Glomerular endothelial cell (primary cell): ENCODE data around the gene ARID5B. TPM values are rescaled to one million over a fixed set of nuclear protein-coding genes. Genes with fewer than 3 reads are reported as not detected.

Experiments
- DNase-seq: peaks from one replicate; pipeline ENCODE4 v3.0.0-alpha.2; 2011; ENCODE audit warnings: low read depth, low spot score; ENCODE audit errors: extremely low read depth
- total RNA-seq: library from RNA; depleted of rRNA; stranded (reverse); fragments of >200 nt; gene quantifications from 2 replicates; pipeline ENCODE4 v1.2.3, GENCODE V29; 2015

ARID5B gene
- total RNA-seq, 1 donor from 2014 or later, result 9.9 TPM

GRCh38 chr10:62063795-62064472 is 162.4 kb downstream of the ARID5B start:
- DNase-seq, result no peak

DNA sequence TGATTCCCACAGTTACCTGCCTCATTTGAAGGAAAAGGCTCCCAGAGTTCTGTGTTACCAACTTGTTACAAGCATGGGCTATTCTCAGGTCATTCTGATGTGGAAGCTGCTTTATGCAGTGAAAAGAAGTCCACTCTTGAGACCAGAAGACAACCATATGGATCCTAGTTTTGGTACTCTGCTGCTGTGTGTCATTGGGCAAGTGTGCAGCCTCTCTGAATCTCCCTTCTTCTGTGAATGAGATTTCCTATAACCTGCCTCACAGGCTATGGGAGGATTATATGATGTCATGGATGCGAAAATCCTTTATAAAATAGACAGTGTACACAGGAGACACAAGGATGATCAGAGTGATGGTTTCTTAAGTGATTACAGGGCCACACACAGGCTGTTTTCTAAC is 166.1 kb downstream of the ARID5B start:
- no peak for DNase-seq

DNA sequence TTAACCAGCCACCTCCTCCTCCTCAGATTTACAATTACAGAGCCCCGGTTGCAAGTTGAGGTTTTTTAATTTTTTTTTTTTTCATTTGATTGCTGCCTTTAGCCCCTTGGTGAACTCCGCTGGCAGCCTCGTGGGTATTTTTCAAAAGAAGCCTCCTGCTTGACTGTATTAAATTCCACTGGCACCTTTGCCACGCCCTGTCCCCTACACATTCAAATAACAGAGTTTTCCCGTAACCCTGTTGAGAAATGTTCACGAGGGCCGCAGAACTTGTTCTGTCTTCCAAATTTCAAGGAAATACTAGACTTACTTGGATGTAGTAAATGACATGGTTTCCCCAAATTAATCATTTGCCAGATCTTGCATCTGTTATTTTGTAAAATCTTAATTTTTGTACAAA is 167.0 kb downstream of the ARID5B start:
- DNase-seq, result no peak

- DNase-seq, result no peak
These were observed 168.1 kb downstream of the ARID5B start for GRCh38 chr10:62069452-62070178.

- DNase-seq, result no peak
These were observed 170.4 kb downstream of the ARID5B start for GRCh38 chr10:62071846-62072281.

GRCh38 chr10:62072901-62073300 is 171.4 kb downstream of the ARID5B start:
- DNase-seq, result no peak

- no peak for DNase-seq
These were observed 171.9 kb downstream of the ARID5B start for GRCh38 chr10:62073429-62073828.

DNA sequence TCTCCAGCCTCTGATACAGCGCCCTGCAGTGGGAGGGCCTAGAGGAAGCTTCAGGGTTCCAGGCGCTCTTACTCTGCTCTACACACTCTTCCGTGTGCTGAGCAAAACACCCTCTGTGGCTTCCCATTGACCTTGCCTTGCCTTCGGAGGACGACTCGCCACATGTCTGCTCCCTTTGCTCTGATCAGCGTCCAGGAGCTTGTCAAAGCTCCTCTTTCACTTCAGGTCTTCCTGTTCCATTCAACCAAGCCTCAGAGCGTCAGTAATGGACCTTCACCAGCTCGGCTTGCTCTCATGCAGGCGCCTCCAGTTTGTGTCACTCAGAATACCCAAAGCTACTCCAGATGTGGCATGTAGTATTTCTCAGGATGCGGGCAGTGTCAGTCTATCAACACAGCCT is 173.9 kb downstream of the ARID5B start:
- no peak for DNase-seq

DNA sequence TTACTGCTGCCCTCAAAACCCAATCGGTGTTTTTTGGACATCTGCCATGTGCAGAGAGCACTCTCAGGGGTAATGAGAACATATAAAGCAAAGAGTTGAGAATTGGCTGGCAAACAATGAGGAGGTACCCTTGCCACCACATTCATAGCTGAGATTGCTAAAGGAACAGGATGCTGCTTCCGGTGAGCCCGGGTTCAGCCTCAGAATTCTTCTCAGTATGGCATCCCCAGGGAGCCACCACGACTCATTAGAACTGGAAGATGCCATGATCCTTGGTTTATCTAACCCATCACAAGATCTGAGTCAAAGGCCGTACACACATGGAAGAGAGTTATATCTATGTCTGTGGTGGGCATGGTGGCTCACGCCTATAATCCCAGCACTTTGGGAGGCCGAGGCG is 174.4 kb downstream of the ARID5B start:
- no peak for DNase-seq

DNA sequence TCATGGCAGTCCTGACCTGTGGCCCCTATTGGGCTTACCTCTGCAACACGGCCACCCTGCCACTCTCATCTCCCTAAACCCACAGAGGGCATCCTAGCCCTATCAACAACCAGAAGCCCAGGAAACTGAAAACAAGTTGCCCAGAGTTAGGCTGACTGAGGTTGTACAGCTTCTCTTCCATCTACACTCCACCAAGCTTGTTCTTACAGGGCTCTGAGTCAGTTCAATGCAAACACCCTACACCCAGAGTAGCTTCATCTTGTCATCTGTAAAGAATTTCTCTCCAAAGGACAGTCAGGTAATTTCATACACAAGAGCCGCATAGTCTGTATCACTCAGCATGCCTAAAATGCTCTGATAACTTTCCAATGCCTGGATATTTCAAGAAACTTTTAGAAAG is 175.4 kb downstream of the ARID5B start:
- DNase-seq, result no peak

- no peak for DNase-seq
These were observed 176.0 kb downstream of the ARID5B start for GRCh38 chr10:62077330-62078015.

DNA sequence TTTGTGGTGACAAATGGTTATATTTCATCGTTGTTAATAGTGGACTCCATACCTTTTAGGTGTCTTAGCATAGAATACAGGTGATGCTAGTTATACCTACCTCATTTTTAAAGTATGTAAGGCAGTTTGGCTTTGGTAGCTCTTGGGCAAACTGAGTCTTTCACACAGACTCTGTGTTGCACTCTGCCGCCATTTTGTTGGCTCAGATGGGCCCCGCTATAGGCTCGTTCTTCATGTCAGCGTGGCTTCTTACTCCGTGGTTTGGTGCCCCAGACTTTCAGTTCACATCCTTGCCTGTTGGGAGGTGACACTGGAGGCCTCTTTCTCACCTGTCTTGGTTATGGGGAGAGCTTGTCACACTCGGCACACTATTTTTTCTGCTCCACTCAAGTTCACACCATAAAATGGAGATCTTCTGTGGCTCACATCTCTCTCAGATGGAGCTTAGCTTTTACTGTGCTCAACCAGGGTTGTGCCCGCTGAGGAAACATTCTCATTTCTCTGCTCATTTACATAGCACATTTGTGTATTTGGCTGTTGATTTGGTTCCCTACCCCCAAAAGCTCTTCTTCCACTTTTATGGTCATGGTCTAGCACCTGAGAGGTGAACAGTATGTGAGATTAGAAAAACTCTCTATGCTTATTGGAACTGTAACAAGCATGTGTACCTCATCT is 178.5 kb downstream of the ARID5B start:
- no peak for DNase-seq

GRCh38 chr10:62080905-62081304 is 179.4 kb downstream of the ARID5B start:
- DNase-seq, result no peak

DNA sequence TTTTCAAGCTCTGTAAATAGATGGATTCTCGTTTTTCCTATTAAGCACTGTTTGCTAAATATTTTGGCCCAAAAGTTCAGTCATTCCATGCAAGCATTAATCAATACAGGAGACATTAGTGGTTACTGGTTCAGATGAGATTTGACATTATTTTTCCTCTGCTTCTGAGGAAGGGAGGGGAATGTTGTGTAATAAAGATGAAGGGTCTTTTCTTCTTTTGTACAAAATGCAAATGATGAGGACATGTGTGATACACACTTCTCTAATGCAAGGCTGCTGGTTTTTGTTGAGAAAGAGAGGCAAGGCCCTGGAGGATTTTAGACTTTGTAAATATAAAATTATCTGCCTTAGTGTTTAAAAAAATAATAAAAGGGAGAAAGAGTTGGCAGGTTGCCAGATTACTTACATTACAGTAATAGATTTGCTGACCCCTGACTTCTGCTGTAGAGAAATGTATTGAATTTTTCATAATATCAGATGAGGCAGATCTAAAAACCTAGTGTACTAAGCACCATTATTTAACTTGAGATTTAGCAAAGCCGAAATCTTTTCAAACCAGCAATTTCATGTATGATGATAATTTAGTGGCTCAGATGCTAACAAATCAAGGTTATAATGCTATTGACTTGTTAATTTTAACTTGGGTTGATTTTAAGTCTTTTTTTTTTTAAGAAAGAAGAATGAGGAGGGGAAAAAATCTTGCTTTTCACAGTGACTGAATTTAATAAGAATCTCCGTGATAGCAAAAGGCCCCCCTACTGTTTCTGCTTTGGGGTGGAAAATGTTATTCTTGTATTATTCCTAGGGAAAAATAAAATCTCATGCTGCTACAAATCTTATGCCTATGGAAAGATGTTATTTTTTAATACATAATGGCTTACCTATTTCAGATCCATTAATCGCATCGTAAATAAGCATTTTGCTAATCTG is 180.1 kb downstream of the ARID5B start:
- DNase-seq, result no peak

DNA sequence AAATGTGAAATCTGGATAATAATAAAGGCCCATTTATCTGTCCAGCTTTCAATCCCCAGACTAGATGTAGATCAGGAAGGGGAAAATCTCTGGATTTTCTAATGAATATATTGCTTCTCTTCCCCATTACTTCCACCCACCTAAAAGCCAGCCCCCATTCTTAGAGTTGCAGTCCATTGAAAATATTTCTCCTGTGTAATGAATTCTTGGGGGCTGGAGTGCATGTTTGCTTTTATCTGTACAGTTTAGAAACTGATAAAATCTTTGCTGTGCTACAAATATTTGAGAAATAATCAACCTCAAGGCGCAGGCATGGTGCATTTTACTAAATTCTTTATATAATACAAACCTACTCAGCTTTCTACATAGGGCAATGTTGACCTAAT is 180.8 kb downstream of the ARID5B start:
- no peak for DNase-seq

- DNase-seq, result no peak
These were observed 181.4 kb downstream of the ARID5B start for GRCh38 chr10:62082729-62083411.

DNA sequence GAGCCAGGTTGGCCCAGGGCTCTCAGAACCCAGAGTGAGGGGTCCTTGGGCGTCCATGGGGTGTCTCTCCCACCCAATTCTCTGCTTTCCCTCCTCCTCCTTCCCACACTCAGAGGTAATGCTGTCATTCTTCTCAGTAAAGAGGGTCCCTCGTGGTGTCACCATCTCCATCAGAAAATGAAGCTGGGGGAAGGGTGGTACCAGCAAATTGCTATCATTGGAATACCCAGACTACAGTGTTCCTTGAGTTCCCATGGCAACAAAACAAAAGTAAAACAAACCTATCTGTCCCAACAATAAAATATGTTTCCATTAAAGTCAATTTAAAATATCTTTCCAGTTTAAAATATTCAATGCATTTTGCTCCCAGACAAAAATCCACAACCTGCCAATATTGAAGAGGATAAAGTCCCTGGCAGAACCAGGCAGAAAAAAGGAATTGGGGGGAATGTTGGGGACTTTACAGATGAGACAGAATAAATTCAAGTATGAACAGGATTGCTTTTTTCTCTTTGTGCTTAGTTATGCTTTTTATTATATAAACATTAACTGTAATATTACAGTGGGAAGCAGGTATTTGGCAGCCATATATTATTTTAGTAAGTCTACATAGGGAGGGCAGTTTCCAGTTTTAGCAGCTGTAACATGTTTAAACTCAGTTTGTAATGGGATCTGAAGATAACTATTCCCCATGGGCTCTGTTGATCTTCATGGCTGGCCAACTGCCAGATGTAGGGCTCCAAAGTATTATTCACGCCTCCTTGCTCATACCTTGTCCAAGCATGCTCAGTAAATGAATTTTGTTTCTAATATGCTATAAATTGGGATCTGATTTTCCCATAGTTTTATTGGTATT is 182.1 kb downstream of the ARID5B start:
- no peak for DNase-seq

GRCh38 chr10:62084451-62084850 is 183.0 kb downstream of the ARID5B start:
- no peak for DNase-seq

DNA sequence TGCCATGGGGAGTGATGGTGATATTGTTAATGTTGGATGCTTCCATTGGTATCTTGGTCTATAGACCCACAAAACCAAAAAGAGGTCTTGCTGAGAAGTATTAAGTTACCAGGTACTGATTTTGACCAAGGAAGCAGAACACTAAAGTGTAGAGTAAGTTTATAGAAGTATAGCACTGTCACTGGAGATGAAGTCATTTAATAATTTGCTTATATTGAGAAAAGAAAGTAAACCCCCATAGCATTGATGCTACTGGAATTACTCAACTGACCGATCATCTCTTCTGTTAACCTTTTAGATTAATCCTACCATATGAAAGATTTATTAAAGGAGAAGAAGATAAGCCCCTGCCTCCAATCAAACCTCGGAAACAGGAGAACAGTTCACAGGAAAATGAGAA is 183.9 kb downstream of the ARID5B start:
- no peak for DNase-seq
